Activated CD8-positive, alpha-beta T cell treated with anti-CD3 and anti-CD28 coated beads for 36 hours (primary cell): ENCODE results near the gene CMTM3. TPM values are rescaled to one million over a fixed set of nuclear protein-coding genes. Genes with fewer than 3 reads are reported as not detected.
"Not testable (repeated sequence)": the region's sequence is repeated elsewhere in the genome, so short reads cannot be mapped to it uniquely, and the experiment has no call there.

ENCODE experiments used
- ATAC-seq: fragments of 200-7000 bp; cut with Tn5 transposase; one replicate; pipeline ENCODE4 v1.10.0; 2021; ENCODE audit warnings: mild to moderate bottlenecking, moderate library complexity
- CTCF ChIA-PET: fragments of 350-600 bp; sonication (Branson Sonifier 250); formaldehyde crosslinking; loops from one replicate; lab custom pipeline; 2021; ENCODE audit warnings: antibody characterized with exemption; lab: Charles Lee
- POLR2A ChIA-PET: fragments of 350-600 bp; sonication (Branson Sonifier 250); formaldehyde crosslinking; loops from one replicate; lab custom pipeline; 2021; ENCODE audit warnings: antibody characterized with exemption; lab: Charles Lee
- DNase-seq: peaks from one replicate; pipeline ENCODE4 v3.0.0-alpha.2; 2020
- H3K27ac Mint-ChIP-seq: one replicate; pipeline ENCODE4 v1.8.0; 2021; ENCODE audit warnings: mild to moderate bottlenecking, mixed read lengths
- H3K27me3 Mint-ChIP-seq: one replicate; pipeline ENCODE4 v1.8.0; 2021; ENCODE audit warnings: mixed read lengths
- H3K36me3 Mint-ChIP-seq: one replicate; pipeline ENCODE4 v1.8.0; 2021; ENCODE audit warnings: low read depth, mixed read lengths
- H3K4me1 Mint-ChIP-seq: one replicate; pipeline ENCODE4 v1.8.0; 2021; ENCODE audit warnings: low read depth, mixed read lengths
- H3K4me3 Mint-ChIP-seq: one replicate; pipeline ENCODE4 v1.8.0; 2021; ENCODE audit warnings: mild to moderate bottlenecking, moderate library complexity, mixed read lengths
- H3K9me3 Mint-ChIP-seq: one replicate; pipeline ENCODE4 v1.8.0; 2021; ENCODE audit warnings: mixed read lengths
- intact Hi-C: fragments of 100-400 bp; cut with micrococcal nuclease; formaldehyde crosslinking; loops from one replicate; pipeline ENCODE4 v1.10.0; 2022
- total RNA-seq, 2 experiments: library from RNA; stranded (reverse); gene quantifications; one replicate each; pipeline ENCODE4 v1.2.3, GENCODE V29; 2021
- TF ChIP-seq, protein P1 (sequence below): fragments of 200-600 bp; IDR thresholded peaks from one replicate; pipeline ENCODE4 v1.8.0; 2022; ENCODE audit warnings: antibody characterized with exemption, mild to moderate bottlenecking

Gene CMTM3
- total RNA-seq, 2 experiments from 2014 or later, result 48.0 to 49.4 TPM

DNA sequence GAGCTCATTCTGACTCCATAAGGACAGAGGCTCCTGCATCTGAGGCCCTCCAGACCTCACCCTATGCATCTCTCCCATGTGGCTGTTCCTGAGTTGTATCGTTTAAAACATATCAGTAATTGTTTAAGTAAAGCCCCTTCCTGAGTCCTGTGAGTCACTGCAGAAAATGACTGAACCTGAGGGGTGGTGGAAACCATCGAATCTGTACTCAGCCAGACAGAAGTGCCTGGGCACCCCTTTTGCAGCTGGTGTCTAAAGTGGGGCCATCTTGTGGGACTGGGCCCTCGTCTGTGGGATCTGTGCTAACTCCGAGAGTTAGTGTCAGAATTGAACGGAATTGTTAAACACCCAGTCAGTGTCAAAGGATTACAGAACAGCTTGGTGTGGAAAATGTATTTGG is 25.4 kb downstream of the CMTM3 start:
- TF ChIP-seq, protein P1, sequence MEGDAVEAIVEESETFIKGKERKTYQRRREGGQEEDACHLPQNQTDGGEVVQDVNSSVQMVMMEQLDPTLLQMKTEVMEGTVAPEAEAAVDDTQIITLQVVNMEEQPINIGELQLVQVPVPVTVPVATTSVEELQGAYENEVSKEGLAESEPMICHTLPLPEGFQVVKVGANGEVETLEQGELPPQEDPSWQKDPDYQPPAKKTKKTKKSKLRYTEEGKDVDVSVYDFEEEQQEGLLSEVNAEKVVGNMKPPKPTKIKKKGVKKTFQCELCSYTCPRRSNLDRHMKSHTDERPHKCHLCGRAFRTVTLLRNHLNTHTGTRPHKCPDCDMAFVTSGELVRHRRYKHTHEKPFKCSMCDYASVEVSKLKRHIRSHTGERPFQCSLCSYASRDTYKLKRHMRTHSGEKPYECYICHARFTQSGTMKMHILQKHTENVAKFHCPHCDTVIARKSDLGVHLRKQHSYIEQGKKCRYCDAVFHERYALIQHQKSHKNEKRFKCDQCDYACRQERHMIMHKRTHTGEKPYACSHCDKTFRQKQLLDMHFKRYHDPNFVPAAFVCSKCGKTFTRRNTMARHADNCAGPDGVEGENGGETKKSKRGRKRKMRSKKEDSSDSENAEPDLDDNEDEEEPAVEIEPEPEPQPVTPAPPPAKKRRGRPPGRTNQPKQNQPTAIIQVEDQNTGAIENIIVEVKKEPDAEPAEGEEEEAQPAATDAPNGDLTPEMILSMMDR, result no peak
- DNase-seq (no peak), ATAC-seq (no peak)
- Mint-ChIP-seq H3K4me3 (no peak overlapping the region), H3K4me1 (no peaks in the 10 kb centered on the region), H3K36me3 (no peaks in the 10 kb centered on the region), H3K27me3 (no peaks in the 10 kb centered on the region), H3K27ac (no peak overlapping the region), H3K9me3 (no peaks in the 10 kb centered on the region)
- intact Hi-C loops, result no loop called here
- POLR2A ChIA-PET, result no interaction called here
- CTCF ChIA-PET, result interaction anchor here (1.0 to 1.6 kb wide), 2 partner anchors 21 to 126 kb away, joined by 3 to 4 read pairs; no protein-coding TSS in a partner anchor

DNA sequence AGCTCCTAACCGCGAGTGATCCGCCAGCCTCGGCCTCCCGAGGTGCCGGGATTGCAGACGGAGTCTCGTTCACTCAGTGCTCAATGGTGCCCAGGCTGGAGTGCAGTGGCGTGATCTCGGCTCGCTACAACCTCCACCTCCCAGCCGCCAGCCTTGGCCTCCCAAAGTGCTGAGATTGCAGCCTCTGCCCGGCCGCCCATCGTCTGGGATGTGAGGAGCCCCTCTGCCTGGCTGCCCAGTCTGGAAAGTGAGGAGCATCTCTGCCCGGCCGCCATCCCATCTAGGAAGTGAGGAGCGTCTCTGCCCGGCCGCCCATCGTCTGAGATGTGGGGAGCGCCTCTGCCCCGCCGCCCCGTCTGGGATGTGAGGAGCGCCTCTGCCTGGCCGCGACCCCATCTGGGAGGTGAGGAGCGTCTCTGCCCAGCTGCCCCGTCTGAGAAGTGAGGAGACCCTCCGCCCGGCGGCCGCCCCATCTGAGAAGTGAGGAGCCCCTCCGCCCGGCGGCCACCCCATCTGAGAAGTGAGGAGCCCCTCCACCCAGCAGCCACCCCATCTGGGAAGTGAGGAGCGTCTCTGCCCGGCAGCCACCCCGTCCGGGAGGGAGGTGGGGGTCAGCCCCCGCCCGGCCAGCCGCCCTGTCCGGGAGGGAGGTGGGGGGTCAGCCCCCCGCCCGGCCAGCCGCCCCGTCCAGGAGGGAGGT is 26.2 kb downstream of the CMTM3 start:
- ATAC-seq, H3K27me3 Mint-ChIP-seq, H3K36me3 Mint-ChIP-seq, intact Hi-C loops, H3K4me3 Mint-ChIP-seq, H3K4me1 Mint-ChIP-seq, DNase-seq, H3K27ac Mint-ChIP-seq, POLR2A ChIA-PET, H3K9me3 Mint-ChIP-seq: not testable (repeated sequence)
- CTCF ChIA-PET, result interaction anchor here (1.6 kb wide), 1 partner anchor 20 kb away, joined by 3 read pairs; no protein-coding TSS in a partner anchor

DNA sequence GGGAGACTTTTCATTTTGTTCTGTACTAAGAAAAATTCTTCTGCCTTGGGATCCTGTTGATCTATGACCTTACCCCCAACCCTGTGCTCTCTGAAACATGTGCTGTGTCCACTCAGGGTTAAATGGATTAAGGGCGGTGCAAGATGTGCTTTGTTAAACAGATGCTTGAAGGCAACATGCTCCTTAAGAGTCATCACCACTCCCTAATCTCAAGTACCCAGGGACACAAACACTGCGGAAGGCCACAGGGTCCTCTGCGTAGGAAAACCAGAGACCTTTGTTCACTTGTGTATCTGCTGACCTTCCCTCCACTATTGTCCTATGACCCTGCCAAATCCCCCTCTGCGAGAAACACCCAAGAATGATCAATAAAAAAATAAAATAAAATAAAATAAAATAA is 27.1 kb downstream of the CMTM3 start:
- CTCF ChIA-PET, H3K27me3 Mint-ChIP-seq, H3K4me3 Mint-ChIP-seq, H3K4me1 Mint-ChIP-seq, ATAC-seq, H3K27ac Mint-ChIP-seq, H3K9me3 Mint-ChIP-seq, POLR2A ChIA-PET, H3K36me3 Mint-ChIP-seq, DNase-seq, intact Hi-C loops: not testable (repeated sequence)

DNA sequence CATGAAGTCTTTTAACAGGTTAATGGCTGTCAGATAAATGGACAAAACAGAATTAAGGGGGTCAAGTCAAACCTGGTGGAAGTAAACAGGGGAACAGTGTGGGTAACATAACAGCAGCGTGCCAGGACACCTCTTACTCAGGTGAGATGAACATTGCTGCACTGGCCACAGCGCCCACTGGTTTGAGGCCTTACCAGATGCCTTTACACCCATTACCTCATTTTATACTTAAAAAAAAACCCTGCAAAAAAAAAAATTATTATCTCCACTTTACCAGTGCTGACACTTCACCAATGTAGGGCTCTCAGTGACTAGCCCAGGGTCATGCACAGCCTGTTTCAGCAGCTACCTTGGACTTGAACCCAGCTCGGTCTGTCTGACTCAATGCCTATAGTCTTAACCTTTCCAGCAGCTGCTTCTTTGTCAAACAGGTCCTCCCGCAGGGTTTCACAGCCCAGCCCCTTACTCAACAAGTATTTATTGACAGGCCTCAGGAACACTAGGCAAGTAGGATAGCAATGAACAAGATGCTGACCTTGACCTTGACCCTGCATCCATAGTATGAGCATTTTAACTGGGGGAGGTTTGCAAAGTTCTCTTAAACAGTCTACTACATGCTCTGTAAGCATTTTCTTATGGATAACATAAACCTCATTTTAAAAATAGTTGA is 30.2 kb downstream of the CMTM3 start:
- intact Hi-C loops, result no loop called here
- H3K4me3 Mint-ChIP-seq, result no peak overlapping the region
- peaks cover 2% of the 10 kb centered on the region for H3K27me3 Mint-ChIP-seq
- ChIA-PET CTCF (interaction anchor here (1.1 to 8.2 kb wide), 3 partner anchors 8 to 291 kb away, joined by 3 to 48 read pairs (median 4); no protein-coding TSS in a partner anchor), POLR2A (no interaction called here)
- no peak for DNase-seq
- H3K27ac Mint-ChIP-seq, result no peak overlapping the region
- no peaks in the 10 kb centered on the region for H3K36me3 Mint-ChIP-seq
- no peak for ATAC-seq
- no peaks in the 10 kb centered on the region for H3K9me3 Mint-ChIP-seq
- TF ChIP-seq, protein P1, result no peak
- no peaks in the 10 kb centered on the region for H3K4me1 Mint-ChIP-seq

DNA sequence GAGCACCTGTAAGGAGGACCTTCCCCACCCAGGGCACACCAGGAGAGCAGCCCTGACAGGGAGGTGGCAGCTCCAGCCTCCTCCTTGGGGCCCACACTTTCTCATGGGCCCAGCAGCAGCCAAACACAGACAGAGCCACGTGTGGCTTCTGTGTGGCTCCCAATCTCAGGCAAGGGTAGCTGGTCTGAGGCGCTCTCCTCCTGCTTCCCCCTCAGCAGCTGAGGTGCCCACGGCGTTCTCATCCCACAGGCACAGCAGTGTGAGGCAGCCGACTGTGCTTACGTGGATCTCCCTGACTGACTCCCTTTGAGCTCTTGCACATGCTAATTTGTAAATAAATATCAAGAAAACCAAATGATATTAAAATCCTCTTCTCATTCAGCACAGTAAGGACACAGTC is 30.9 kb downstream of the CMTM3 start:
- ATAC-seq (no peak), DNase-seq (no peak)
- no peak overlapping the region for H3K4me3 Mint-ChIP-seq
- intact Hi-C loops, result no loop called here
- CTCF ChIA-PET, result interaction anchor here (0.6 to 8.2 kb wide), 2 partner anchors 9 to 16 kb away, joined by 3 to 48 read pairs; no protein-coding TSS in a partner anchor
- no peak overlapping the region for H3K27ac Mint-ChIP-seq
- H3K27me3 Mint-ChIP-seq, result peaks cover 2% of the 10 kb centered on the region
- H3K4me1 Mint-ChIP-seq, result no peaks in the 10 kb centered on the region
- POLR2A ChIA-PET, result no interaction called here
- TF ChIP-seq, protein P1, result no peak
- no peaks in the 10 kb centered on the region for H3K36me3 Mint-ChIP-seq
- no peaks in the 10 kb centered on the region for H3K9me3 Mint-ChIP-seq

DNA sequence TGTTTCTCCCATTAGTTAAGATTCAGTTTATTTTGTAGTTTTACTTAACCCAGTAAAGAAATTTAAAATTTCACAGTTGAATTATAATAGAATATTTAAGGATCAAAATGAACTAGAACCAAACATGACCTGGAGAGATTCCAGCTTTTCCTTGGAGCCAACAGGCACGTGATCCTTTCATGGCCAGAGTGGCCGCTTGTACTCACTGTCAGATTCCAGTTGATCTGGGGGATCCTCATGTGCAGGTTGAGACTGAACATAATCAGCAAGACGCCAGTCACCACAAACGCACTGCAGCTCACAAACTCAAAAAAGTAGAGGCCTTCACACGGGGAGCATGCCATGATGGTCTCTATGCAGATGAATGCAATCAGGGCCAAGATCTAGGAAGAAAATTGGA is 31.7 kb downstream of the CMTM3 start:
- peaks cover 2% of the 10 kb centered on the region for H3K27me3 Mint-ChIP-seq
- no peaks in the 10 kb centered on the region for H3K36me3 Mint-ChIP-seq
- intact Hi-C loops, result no loop called here
- ChIA-PET POLR2A (no interaction called here), CTCF (interaction anchor here (8.2 kb wide), 1 partner anchor 15 kb away, joined by 48 read pairs; no protein-coding TSS in a partner anchor)
- no peak for ATAC-seq
- TF ChIP-seq, protein P1, result no peak
- no peak overlapping the region for H3K4me3 Mint-ChIP-seq
- no peaks in the 10 kb centered on the region for H3K4me1 Mint-ChIP-seq
- no peak overlapping the region for H3K27ac Mint-ChIP-seq
- no peak for DNase-seq
- H3K9me3 Mint-ChIP-seq, result no peaks in the 10 kb centered on the region
